Measurements from ENCODE around the gene CFAP45.
A peak's percentile ranks its signal among the peaks of the same experiment; 100 is the strongest.

CFAP45 gene

GRCh38 chr1:159873530-159874143, 26.3 kb downstream of the CFAP45 start:
- no peak for DNase-seq

- no peak for DNase-seq
These were observed 27.1 kb downstream of the CFAP45 start for GRCh38 chr1:159872891-159873290.

GRCh38 chr1:159870704-159871103, 29.3 kb downstream of the CFAP45 start:
- no peak for DNase-seq

GRCh38 chr1:159869607-159870006, 30.4 kb downstream of the CFAP45 start:
- no peak for DNase-seq

GRCh38 chr1:159869173-159869572, 30.8 kb downstream of the CFAP45 start:
- DNase-seq: peak; percentile 55

- no peak for DNase-seq
These were observed 31.2 kb downstream of the CFAP45 start for GRCh38 chr1:159868766-159869165.

GRCh38 chr1:159867664-159868026, 32.3 kb downstream of the CFAP45 start:
- no peak for DNase-seq

- DNase-seq: no peak
These were observed 32.9 kb downstream of the CFAP45 start for GRCh38 chr1:159866905-159867663.

GRCh38 chr1:159866066-159866465, 33.9 kb downstream of the CFAP45 start:
- no peak for DNase-seq

- DNase-seq: no peak
These were observed 35.7 kb downstream of the CFAP45 start for GRCh38 chr1:159864262-159864661.

- DNase-seq: no peak
These were observed 37.4 kb downstream of the CFAP45 start, which contains the start of gene VSIG8 for GRCh38 chr1:159862557-159862956. TSS of gene VSIG8 (minus strand) at chr1:159862657. CDS start at chr1:159862521, 136 bp downstream.

GRCh38 chr1:159862031-159862430, 37.9 kb downstream of the CFAP45 start:
- DNase-seq: no peak

GRCh38 chr1:159861218-159861617, 38.7 kb downstream of the CFAP45 start:
- DNase-seq: no peak

GRCh38 chr1:159860456-159860855, 39.5 kb downstream of the CFAP45 start:
- DNase-seq: no peak

- DNase-seq: no peak
These were observed 40.1 kb downstream of the CFAP45 start for GRCh38 chr1:159859767-159860322.

- no peak for DNase-seq
These were observed 42.1 kb downstream of the CFAP45 start for GRCh38 chr1:159857889-159858288.

GRCh38 chr1:159856576-159856975, 43.4 kb downstream of the CFAP45 start:
- DNase-seq: no peak

GRCh38 chr1:159855709-159856108, 44.3 kb downstream of the CFAP45 start:
- no peak for DNase-seq

GRCh38 chr1:159854693-159855192, 45.2 kb downstream of the CFAP45 start:
- DNase-seq: peak; percentile 76

GRCh38 chr1:159854116-159854692, 45.8 kb downstream of the CFAP45 start:
- no peak for DNase-seq

- peak; percentile 58 for DNase-seq
These were observed 46.4 kb downstream of the CFAP45 start for GRCh38 chr1:159853417-159854115.

- DNase-seq: no peak
These were observed 48.6 kb downstream of the CFAP45 start for GRCh38 chr1:159851407-159851806.

Data from fibroblast of upper back skin (primary cell).